ENCODE results near the gene DUSP22. TPM values are rescaled to one million over a fixed set of nuclear protein-coding genes. Genes with fewer than 3 reads are reported as not detected.
"Not testable (repeated sequence)": the region's sequence is repeated elsewhere in the genome, so short reads cannot be mapped to it uniquely, and the experiment has no call there.

The DUSP22 gene
- total RNA-seq, 2 donors from 2014 or later, result 45.1 to 54.1 TPM

DNA sequence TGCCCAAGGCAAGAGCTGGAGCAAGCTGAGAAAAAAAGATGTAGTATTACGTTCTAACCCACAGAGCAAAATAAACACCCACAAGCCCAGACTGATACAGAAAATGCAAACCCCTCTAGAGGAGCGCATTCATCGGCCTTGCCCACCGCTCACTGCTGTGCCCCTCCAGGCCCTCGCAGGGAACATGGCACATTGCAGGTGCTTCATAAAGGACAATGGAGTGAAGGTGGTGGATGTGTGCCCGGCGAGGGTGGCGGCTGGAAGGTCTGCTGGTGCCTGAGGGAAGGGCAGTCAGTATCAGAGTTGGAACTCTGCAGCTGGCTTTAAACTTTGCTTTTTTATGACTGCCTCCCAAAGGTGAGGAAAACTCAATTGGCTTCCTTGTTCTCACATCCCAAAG is 80.7 kb downstream of the DUSP22 start:
- no peak for DNase-seq (ENCODE audit: low spot score)

DNA sequence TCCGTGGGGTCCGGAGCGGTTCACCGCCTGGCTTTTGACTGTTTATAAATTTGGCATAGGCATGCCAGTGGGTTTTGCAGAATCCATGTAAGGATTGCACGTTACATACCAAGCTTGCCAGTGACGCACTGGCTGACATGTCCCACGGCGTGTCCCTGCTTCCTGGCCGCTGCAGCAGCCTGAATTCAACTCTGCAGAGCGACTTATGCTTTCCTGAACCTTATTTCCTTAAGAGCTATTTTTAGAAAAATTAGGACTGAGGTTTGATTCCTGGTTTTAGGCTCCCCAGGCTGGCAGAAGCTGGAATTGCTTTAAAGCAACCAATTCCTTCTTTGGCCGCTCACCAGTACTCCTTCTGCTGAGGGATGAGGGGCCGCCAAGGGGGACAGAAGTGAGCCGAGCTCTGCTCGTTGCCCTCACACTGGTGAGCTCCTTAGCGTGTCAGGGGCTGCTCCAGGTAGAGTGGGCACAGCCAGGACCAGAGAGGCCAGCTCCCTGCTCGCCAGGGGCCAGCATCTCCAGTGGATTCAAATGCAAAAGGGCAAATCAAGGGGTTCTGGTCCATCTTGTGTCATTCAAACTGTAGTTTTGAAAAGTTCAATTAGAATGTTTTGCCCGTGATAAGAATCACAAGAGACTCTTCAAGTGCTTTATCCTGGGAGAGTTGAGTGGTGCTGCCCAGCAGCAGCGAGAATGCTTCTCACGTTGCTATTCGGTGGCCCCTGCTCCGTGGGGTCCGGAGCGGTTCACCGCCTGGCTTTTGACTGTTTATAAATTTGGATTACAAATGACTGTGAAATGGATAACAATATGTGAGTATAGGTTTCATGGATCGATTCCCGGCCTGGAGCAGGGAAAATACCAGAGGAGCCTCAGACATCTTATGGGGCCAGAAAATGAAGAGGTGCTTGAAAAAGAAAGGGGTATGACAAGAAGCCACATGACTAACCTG is 81.8 kb downstream of the DUSP22 start:
- no peak overlapping the region for H3K4me3 ChIP-seq
- H3K9me3 ChIP-seq, result no peaks in the 10 kb centered on the region
- TF ChIP-seq, protein P1, sequence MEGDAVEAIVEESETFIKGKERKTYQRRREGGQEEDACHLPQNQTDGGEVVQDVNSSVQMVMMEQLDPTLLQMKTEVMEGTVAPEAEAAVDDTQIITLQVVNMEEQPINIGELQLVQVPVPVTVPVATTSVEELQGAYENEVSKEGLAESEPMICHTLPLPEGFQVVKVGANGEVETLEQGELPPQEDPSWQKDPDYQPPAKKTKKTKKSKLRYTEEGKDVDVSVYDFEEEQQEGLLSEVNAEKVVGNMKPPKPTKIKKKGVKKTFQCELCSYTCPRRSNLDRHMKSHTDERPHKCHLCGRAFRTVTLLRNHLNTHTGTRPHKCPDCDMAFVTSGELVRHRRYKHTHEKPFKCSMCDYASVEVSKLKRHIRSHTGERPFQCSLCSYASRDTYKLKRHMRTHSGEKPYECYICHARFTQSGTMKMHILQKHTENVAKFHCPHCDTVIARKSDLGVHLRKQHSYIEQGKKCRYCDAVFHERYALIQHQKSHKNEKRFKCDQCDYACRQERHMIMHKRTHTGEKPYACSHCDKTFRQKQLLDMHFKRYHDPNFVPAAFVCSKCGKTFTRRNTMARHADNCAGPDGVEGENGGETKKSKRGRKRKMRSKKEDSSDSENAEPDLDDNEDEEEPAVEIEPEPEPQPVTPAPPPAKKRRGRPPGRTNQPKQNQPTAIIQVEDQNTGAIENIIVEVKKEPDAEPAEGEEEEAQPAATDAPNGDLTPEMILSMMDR (IDR thresholded peaks at IDR 0.05), result peak in 1 of 2 donors; percentile 46
- no peaks in the 10 kb centered on the region for H3K4me1 ChIP-seq
- no peak overlapping the region for H3K27ac ChIP-seq
- H3K27me3 ChIP-seq, result peaks cover 0 to 2% of the 10 kb centered on the region in 2 donors
- no peak for DNase-seq (ENCODE audit: low spot score)
- H3K36me3 ChIP-seq, result no peaks in the 10 kb centered on the region

More for the DNA sequence above, 80.7 kb downstream of the DUSP22 start:
- H3K4me3 ChIP-seq, result no peak overlapping the region
- no peaks in the 10 kb centered on the region for H3K36me3 ChIP-seq
- TF ChIP-seq, protein P1 (IDR thresholded peaks at IDR 0.05), result no peak
- peaks cover 0 to 5% of the 10 kb centered on the region in 2 donors for H3K27me3 ChIP-seq
- no peaks in the 10 kb centered on the region for H3K4me1 ChIP-seq
- H3K9me3 ChIP-seq, result no peaks in the 10 kb centered on the region
- H3K27ac ChIP-seq, result no peak overlapping the region

DNA sequence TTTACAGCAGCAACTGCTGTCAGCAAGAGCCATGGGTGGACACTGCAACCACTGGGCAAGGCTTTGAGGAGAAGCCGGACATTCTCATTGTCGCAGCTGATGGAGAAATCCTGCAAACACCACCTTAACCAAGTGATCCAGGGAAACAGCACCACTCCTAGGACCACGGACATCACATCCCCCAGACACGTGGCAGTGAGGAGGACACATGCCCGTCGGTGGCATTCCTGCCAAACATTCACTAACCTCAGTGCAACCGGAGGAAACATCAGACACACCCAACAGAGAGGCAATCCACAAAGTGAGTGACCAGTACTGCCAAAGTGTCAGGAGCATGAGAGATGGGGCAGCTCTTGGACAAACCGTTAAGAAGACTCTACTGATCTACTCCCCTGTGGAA is 82.7 kb downstream of the DUSP22 start:
- DNase-seq (ENCODE audit: low spot score), result no peak
- TF ChIP-seq, protein P1 (IDR thresholded peaks at IDR 0.05), result no peak
- Histone ChIP-seq H3K4me3 (no peak overlapping the region), H3K36me3 (no peaks in the 10 kb centered on the region), H3K27me3 (no peaks in the 10 kb centered on the region), H3K4me1 (no peaks in the 10 kb centered on the region), H3K27ac (no peak overlapping the region), H3K9me3 (no peaks in the 10 kb centered on the region)

DNA sequence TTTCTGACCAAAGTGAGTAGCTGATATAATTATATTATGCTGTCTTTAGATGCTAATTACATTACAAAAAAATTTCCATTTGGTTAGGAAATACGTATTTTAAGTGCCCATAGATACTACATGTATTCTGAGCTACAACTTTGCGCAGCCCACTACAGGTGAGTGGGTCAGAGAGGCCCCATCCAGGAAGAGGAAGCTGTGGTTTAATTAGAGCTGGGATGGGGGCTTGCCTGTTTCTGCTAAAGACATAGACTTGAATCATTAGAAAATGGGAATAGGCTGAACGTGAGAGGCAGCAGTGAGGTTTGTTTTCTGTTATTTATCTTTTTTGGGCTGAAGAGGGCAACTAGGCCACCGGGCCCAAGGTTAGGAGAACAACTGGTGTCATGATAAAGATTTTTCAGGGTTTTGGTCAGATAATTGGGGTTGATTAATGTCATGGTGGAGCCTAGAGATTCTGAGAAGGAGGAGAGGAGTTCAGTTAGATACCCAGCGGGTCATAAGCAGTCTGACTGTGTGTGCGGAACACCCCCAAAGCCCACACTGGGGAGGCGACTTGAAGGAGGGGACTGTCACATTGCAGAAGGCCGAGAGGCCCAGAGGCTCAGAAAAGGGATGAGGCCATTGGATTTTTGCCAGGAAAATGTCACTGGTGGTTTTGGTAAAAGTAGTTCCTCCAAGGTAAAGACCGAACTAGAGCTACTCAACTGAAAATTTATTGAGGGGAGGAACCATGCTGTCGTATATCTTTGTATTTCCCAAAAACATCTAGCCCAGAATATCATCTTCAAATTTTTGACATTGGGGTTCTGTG is 84.7 kb downstream of the DUSP22 start:
- no peak for DNase-seq (ENCODE audit: low spot score)
- H3K4me3 ChIP-seq, result no peak overlapping the region
- H3K9me3 ChIP-seq, result no peaks in the 10 kb centered on the region
- H3K36me3 ChIP-seq, result no peaks in the 10 kb centered on the region
- H3K4me1 ChIP-seq, result no peaks in the 10 kb centered on the region
- H3K27ac ChIP-seq, result no peak overlapping the region
- TF ChIP-seq, protein P1 (IDR thresholded peaks at IDR 0.05), result no peak
- H3K27me3 ChIP-seq, result no peaks in the 10 kb centered on the region

DNA sequence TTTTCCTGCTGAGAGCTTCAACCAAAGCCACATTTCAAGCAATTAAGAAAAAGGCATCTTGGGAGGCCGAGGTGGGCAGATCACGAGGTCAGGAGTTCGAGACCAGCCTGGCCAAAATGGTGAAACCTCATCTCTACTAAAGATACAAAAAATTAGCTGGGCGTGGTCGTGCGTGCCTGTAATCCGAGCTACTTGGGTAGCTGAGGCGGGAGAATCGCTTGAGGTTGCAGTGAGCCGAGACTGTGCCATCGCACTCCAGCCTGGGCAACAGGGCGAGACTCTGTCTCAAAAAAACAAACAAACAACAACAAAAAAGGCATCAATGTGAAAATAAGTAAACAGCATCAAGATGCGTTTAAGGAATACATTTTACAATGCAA is 85.3 kb downstream of the DUSP22 start:
- not testable (repeated sequence) for DNase-seq (ENCODE audit: low spot score); H3K36me3 ChIP-seq; H3K4me3 ChIP-seq; H3K4me1 ChIP-seq; H3K27me3 ChIP-seq; H3K27ac ChIP-seq; H3K9me3 ChIP-seq
